B cell (primary cell): ENCODE measurements around the gene DUSP1. TPM values are rescaled to one million over a fixed set of nuclear protein-coding genes. Genes with fewer than 3 reads are reported as not detected.

ENCODE experiments used
- ATAC-seq: fragments of 200-7000 bp; cut with Tn5 transposase; one replicate; pipeline ENCODE4 v1.10.0; 2021; ENCODE audit warnings: low read depth, mild to moderate bottlenecking, moderate number of reproducible peaks, moderate library complexity
- CTCF ChIA-PET: fragments of 350-600 bp; sonication (Branson Sonifier 250); formaldehyde crosslinking; loops from one replicate; lab custom pipeline; 2021; ENCODE audit warnings: antibody characterized with exemption, inconsistent platforms; lab: Charles Lee
- POLR2A ChIA-PET: fragments of 350-600 bp; sonication (Branson Sonifier 250); formaldehyde crosslinking; loops from one replicate; lab custom pipeline; 2021; ENCODE audit warnings: antibody characterized with exemption; lab: Charles Lee
- DNase-seq: peaks from one replicate; pipeline ENCODE4 v3.0.0; 2013
- H2AFZ ChIP-seq: 2 replicates; pipeline ENCODE4 v1.6.1; 2012; ENCODE audit warnings: mild to moderate bottlenecking, low read depth, low read length; ENCODE audit not compliant: insufficient read depth, poor library complexity, severe bottlenecking
- H3K27ac ChIP-seq, 2 donors: 1 replicate in 1 of 2; 2 replicates in 1 of 2; pipeline ENCODE4 v1.5.1; 2012 to 2013; ENCODE audit warnings: low read length in 2 of 2, mild to moderate bottlenecking in 2 of 2, moderate library complexity in 1 of 2
- H3K27me3 ChIP-seq, 4 experiments: fragments of 200-600 bp in 1 of 4; sonication (generic) in 1 of 4; replicated peaks in 1 of 4; 1 replicate in 2 of 4; 2 replicates in 2 of 4; pipeline versions ENCODE4 v1.6.1 to v1.7.0; 2013 to 2016; ENCODE audit warnings: low read length in 3 of 4, mild to moderate bottlenecking in 2 of 4, mixed read lengths in 1 of 4, moderate library complexity in 1 of 4; ENCODE audit not compliant: insufficient read depth in 4 of 4, control insufficient read depth in 3 of 4; ENCODE audit errors: control extremely low read depth in 1 of 4
- H3K36me3 ChIP-seq, 2 experiments: replicated peaks in 1 of 2; 1 replicate in 1 of 2; 2 replicates in 1 of 2; pipeline versions ENCODE4 v1.6.1 to v1.7.1; 2013; ENCODE audit warnings: low read length in 1 of 2; ENCODE audit not compliant: insufficient read depth in 2 of 2, control insufficient read depth in 1 of 2; ENCODE audit errors: control extremely low read depth in 1 of 2, extremely low read depth in 1 of 2
- H3K4me1 ChIP-seq, 2 donors: fragments of 200-600 bp in 1 of 2; sonication (generic) in 1 of 2; 1 replicate in 1 of 2; 2 replicates in 1 of 2; pipeline versions ENCODE4 v1.5.1 to v1.6.1; 2013 to 2017; ENCODE audit warnings: low read length in 2 of 2; ENCODE audit not compliant: control insufficient read depth in 2 of 2, insufficient read depth in 2 of 2
- H3K4me2 ChIP-seq: replicated peaks from 2 replicates; pipeline ENCODE3; 2012; ENCODE audit warnings: mild to moderate bottlenecking, low read depth, low read length; ENCODE audit not compliant: poor library complexity, severe bottlenecking
- H3K4me3 ChIP-seq, 5 experiments: fragments of 200-600 bp in 1 of 5; sonication (generic) in 1 of 5; 1 replicate in 3 of 5; 2 replicates in 2 of 5; pipeline versions ENCODE4 v1.5.1 to v1.7.0; 2011 to 2016; ENCODE audit warnings: low read length in 4 of 5, mild to moderate bottlenecking in 4 of 5, low read depth in 2 of 5, control low read depth in 1 of 5, moderate library complexity in 1 of 5; ENCODE audit not compliant: insufficient read depth in 1 of 5; ENCODE audit errors: control extremely low read depth in 1 of 5, extremely low read depth in 1 of 5
- H3K79me2 ChIP-seq: fragments of 200-600 bp; sonication (generic); one replicate; pipeline ENCODE4 v1.6.0; 2016; ENCODE audit warnings: low read length; ENCODE audit not compliant: control insufficient read depth, insufficient read depth
- H3K9ac ChIP-seq: fragments of 200-600 bp; sonication (generic); 2 replicates; pipeline ENCODE4 v1.6.1; 2017; ENCODE audit warnings: mild to moderate bottlenecking, low read length, moderate library complexity
- H3K9me3 ChIP-seq, 3 donors: one replicate each; pipeline versions ENCODE4 v1.6.1 to v1.7.1; 2013; ENCODE audit warnings: low read length in 2 of 3; ENCODE audit not compliant: control insufficient read depth in 2 of 3, insufficient read depth in 1 of 3; ENCODE audit errors: control extremely low read depth in 1 of 3
- H4K20me1 ChIP-seq: 2 replicates; pipeline ENCODE4 v1.6.0; 2012; ENCODE audit warnings: mild to moderate bottlenecking, low read length; ENCODE audit not compliant: insufficient read depth, control insufficient read depth, poor library complexity, severe bottlenecking
- H3K27ac Mint-ChIP-seq: one replicate; pipeline ENCODE4 v1.8.0; 2021; ENCODE audit warnings: mixed read lengths
- H3K27me3 Mint-ChIP-seq: one replicate; pipeline ENCODE4 v1.8.0; 2021; ENCODE audit warnings: mixed read lengths
- H3K4me1 Mint-ChIP-seq: one replicate; pipeline ENCODE4 v1.8.0; 2021; ENCODE audit warnings: mixed read lengths
- H3K4me3 Mint-ChIP-seq: one replicate; pipeline ENCODE4 v1.8.0; 2021; ENCODE audit warnings: mixed read lengths
- H3K9me3 Mint-ChIP-seq: one replicate; pipeline ENCODE4 v1.8.0; 2022; ENCODE audit warnings: mixed read lengths; ENCODE audit not compliant: insufficient read depth
- EZH2 ChIP-seq: IDR thresholded peaks from 2 replicates; pipeline ENCODE4 v1.6.1; 2012; ENCODE audit warnings: borderline replicate concordance, low read depth, mild to moderate bottlenecking, moderate library complexity, low read length; ENCODE audit not compliant: insufficient read depth, poor library complexity, severe bottlenecking
- WGBS: methylation state at CpG from one replicate; pipeline ENCODE4 v1.1.5; 2013; ENCODE audit warnings: missing lambda C conversion rate; ENCODE audit not compliant: insufficient coverage; 5-methylcytosine and 5-hydroxymethylcytosine counted together
- intact Hi-C: fragments of 100-400 bp; cut with micrococcal nuclease; formaldehyde crosslinking; loops from one replicate; pipeline ENCODE4 v1.10.0; 2022
- polyA plus RNA-seq: library from polyadenylated mRNA; depleted of rRNA; stranded (reverse); fragments of >200 nt; gene quantifications from 2 replicates; pipeline ENCODE4 v1.2.3, GENCODE V29; 2012
- total RNA-seq, 2 donors: library from RNA; stranded (reverse); fragments of 120-200 nt in 1 of 2; gene quantifications; 1 replicate in 1 of 2; 2 replicates in 1 of 2; pipeline versions ENCODE4 v1.2.3 to v1.2.4, GENCODE V29; 2013 to 2022
- TF ChIP-seq, protein P1 (sequence below): fragments of 200-600 bp; IDR thresholded peaks from one replicate; pipeline ENCODE4 v1.8.0; 2022; ENCODE audit warnings: antibody characterized with exemption, mild to moderate bottlenecking

DUSP1 gene
- total and polyA plus RNA-seq, 2 donors (not counting 1 experiment from before 2014, with no cell fraction given): 71.2 to 4,228 TPM

- intact Hi-C loops: loop anchor here (2.0 to 10.0 kb wide), 3 partner anchors 31 to 1389 kb away; partner anchors contain the start of genes FBXW11 and NPM1
- Histone ChIP-seq H3K9ac (no peak overlapping the region), H3K36me3 (peaks cover 6 to 13% of the 10 kb centered on the region in 2 experiments), H3K27me3 (no peaks in the 10 kb centered on the region), H3K4me2 (peak overlapping the region; percentile 98), H3K27ac (peak overlapping the region; percentile 100), H3K9me3 (no peaks in the 10 kb centered on the region), H3K4me3 (no peak overlapping the region), H2AFZ (no peak overlapping the region), H3K4me1 (peaks cover 48 to 60% of the 10 kb centered on the region in 2 donors), H3K79me2 (peaks cover 25% of the 10 kb centered on the region), H4K20me1 (peaks cover 22% of the 10 kb centered on the region)
- no peak for TF ChIP-seq EZH2
- TF ChIP-seq, protein P1, sequence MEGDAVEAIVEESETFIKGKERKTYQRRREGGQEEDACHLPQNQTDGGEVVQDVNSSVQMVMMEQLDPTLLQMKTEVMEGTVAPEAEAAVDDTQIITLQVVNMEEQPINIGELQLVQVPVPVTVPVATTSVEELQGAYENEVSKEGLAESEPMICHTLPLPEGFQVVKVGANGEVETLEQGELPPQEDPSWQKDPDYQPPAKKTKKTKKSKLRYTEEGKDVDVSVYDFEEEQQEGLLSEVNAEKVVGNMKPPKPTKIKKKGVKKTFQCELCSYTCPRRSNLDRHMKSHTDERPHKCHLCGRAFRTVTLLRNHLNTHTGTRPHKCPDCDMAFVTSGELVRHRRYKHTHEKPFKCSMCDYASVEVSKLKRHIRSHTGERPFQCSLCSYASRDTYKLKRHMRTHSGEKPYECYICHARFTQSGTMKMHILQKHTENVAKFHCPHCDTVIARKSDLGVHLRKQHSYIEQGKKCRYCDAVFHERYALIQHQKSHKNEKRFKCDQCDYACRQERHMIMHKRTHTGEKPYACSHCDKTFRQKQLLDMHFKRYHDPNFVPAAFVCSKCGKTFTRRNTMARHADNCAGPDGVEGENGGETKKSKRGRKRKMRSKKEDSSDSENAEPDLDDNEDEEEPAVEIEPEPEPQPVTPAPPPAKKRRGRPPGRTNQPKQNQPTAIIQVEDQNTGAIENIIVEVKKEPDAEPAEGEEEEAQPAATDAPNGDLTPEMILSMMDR: no peak
- Mint-ChIP-seq H3K4me3 (peak overlapping the region; percentile 65), H3K27ac (peak overlapping the region; percentile 96), H3K27me3 (no peaks in the 10 kb centered on the region), H3K4me1 (peaks cover 69% of the 10 kb centered on the region), H3K9me3 (no peaks in the 10 kb centered on the region)
- POLR2A ChIA-PET: interaction anchor here (0.5 to 5.0 kb wide), 3 partner anchors 15 to 76 kb away, joined by 4 to 33 read pairs (median 5); no protein-coding TSS in a partner anchor
- DNase-seq (peak; percentile 35), ATAC-seq (no peak)
- CTCF ChIA-PET: interaction anchor here (0.9 to 5.0 kb wide), 10 partner anchors 9 to 159 kb away, joined by 3 to 90 read pairs (median 5); no protein-coding TSS in a partner anchor
- 85% methylated on average over 9 of the region's 11 CpGs for WGBS
Observed at GRCh38 chr5:172773481-172774469, 2.8 kb upstream of the DUSP1 start.
